GM12864 (cell line): ENCODE results near the gene EIF2B1.

ENCODE experiments used
- DNase-seq: peaks from one replicate; pipeline ENCODE4 v3.0.0-alpha.2; 2011; ENCODE audit warnings: low read depth
- H3K4me3 ChIP-seq: 2 replicates; pipeline ENCODE4 v1.5.1; 2011; ENCODE audit warnings: mild to moderate bottlenecking, low read depth, low read length, control low read depth
- CTCF ChIP-seq: IDR thresholded peaks from 2 replicates; pipeline ENCODE4 v1.5.1; 2011; ENCODE audit warnings: low read depth, mild to moderate bottlenecking, moderate library complexity, low read length, control low read depth, inconsistent platforms; ENCODE audit errors: missing control alignments

The EIF2B1 gene

DNA sequence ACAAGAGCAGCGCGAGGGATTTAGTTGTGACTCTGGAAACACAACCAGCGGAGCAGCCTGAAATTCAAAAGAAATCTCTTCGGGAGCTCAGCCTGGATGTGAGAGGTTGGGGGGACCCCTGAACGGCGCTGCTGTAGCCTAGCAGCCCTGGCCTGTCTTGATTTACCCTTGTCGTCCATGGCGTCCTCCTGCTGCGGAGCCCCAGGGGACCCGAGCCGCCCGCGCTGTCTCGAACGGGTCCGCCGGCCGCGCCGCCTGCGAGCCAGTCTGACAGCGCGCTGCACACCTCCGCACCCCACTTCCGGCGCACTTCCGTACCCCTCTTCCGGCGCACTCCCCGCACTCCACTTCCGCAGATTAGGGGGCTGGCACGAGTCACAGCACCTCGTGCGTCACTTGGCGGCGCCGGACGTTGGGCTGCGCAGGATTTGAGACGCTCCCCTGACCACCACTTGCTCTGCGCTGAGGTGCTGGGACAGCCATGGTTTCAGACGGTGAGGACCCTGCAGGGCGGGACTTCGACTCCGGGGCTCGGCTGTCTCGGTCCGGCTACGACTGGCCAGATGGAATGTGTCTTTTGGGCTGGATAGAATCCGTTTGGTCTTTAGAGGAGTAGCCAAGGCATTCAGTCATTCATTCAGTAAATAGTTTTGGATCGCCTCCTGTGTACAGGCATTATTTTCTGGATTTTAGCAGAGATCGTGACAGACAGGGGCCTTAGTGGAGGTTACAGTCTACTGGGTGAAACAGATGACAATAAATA, at the start of gene EIF2B1, which contains the start of gene GTF2H3:
Gene EIF2B1 (minus strand): TSS at position 308 of the 763 bp plus-strand sequence. CDS start 129 bp downstream, at position 179.
Gene GTF2H3 (plus strand): TSS at position 451 of the 763 bp plus-strand sequence. CDS start 31 bp downstream, at position 482.
- peak; percentile 93 for DNase-seq
- no peak for TF ChIP-seq CTCF
- H3K4me3 ChIP-seq: peak within 1 kb of the TSS; percentile 92

GRCh38 chr12:123681605-123682004, 48.1 kb upstream of the EIF2B1 start:
- no peak overlapping the region for H3K4me3 ChIP-seq
- DNase-seq: peak; percentile 57
- TF ChIP-seq CTCF: no peak

DNA sequence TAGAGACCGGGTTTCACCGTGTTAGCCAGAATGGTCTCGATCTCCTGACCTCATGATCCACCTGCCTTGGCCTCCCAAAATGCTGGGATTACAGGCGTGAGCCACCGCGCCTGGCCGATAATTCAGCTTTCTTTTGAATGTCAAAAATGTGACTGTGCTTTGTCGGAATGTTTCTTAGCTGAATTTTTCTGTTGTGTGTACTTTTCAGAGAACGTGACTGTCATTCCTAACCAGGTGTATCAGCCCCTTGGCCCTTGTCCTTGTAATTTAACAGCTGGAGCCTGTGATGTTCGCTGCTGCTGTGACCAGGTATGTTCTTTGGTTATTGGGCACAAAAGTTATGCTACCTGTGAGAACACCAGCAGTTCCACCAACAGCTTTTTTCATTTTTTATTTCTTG, 45.5 kb upstream of the EIF2B1 start:
- TF ChIP-seq CTCF: no peak
- H3K4me3 ChIP-seq: no peak overlapping the region
- DNase-seq: no peak

DNA sequence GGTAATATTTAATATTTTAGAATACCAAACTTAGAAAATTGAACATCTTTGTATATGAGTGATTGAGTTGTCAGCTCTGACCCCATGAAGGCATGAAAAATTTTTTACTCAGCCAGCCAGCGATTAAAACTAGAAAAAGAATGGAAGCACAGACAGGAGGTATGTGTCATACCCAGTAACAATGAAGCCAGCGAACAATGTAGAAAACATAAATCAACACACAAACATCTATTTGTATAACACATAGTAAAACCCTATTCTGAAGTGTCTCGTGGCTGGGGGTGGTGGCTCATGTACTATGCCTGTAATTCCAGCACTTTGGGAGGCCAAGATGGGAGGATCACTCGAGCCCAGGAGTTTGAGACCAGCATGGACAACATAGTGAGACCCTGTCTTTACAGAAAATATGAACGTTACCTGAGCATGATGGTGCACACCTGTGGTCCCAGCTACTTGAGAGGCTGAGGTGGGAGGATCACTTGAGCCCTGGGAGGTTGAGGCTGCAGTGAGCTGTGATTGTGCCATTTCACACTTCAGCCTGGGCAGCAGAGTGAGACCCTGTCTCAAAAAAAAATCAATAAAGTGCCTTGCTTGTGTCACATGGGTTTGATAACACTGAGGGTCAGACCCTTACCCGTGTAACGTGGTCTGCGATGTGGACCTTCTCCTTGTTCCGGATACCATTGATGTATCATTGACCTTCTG, 43.3 kb upstream of the EIF2B1 start:
- no peak overlapping the region for H3K4me3 ChIP-seq
- DNase-seq: no peak
- TF ChIP-seq CTCF: no peak

DNA sequence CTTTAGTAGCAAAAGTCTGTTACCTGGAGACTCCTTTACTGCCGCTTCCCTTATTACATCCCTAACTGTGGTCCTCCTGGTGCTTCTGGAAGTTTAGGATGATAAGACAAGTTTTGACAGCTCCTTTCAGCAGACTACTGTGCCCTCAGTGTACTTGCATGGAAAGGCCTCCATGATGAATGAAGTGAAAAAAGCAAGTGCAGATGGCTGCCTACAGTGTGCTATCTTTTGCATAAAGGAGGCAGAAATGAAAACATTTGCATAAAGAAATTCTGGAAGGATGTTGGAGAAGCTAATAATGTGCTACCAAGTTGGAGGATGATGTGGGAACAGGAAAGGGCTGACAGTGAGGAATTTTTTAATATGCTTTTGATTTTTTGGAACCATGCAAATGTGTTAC, 42.0 kb upstream of the EIF2B1 start:
- H3K4me3 ChIP-seq: no peak overlapping the region
- TF ChIP-seq CTCF: no peak
- no peak for DNase-seq

GRCh38 chr12:123671876-123672275, 38.4 kb upstream of the EIF2B1 start:
- no peak overlapping the region for H3K4me3 ChIP-seq
- TF ChIP-seq CTCF: no peak
- DNase-seq: no peak
